HG03558 (cell line): ENCODE results near the gene BRPF1.
"Not testable (repeated sequence)": the region's sequence is repeated elsewhere in the genome, so short reads cannot be mapped to it uniquely, and the experiment has no call there.

Source experiments
- ATAC-seq: cut with Tn5 transposase; IDR thresholded peaks from one replicate; pipeline ENCODE4 v1.9.1; 2021; ENCODE audit warnings: moderate number of reproducible peaks; ENCODE audit not compliant: unreplicated experiment; ENCODE audit errors: extremely low read depth

The BRPF1 gene

GRCh38 chr3:9762871-9763270 is 31.3 kb downstream of the BRPF1 start:
- ATAC-seq: no peak

DNA sequence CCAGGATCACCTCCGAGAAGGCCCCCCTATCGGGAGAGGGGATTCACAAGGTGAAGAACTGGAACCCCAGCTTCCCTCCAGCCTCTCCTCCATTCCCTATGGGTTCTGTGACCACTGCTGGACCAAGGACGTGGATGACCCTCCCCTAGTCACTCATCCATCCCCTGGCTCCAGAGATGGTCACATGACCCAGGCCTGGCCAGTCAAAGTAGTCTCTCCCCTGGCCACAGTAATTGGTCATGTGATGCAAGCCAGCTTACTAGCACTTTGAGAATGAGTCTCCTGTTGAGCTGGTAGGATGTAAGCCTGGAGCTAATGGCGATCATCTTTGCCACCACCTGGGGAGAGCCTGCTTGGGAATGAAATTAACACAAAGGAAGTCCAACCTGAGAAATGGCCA is 34.3 kb downstream of the BRPF1 start:
- no peak for ATAC-seq

DNA sequence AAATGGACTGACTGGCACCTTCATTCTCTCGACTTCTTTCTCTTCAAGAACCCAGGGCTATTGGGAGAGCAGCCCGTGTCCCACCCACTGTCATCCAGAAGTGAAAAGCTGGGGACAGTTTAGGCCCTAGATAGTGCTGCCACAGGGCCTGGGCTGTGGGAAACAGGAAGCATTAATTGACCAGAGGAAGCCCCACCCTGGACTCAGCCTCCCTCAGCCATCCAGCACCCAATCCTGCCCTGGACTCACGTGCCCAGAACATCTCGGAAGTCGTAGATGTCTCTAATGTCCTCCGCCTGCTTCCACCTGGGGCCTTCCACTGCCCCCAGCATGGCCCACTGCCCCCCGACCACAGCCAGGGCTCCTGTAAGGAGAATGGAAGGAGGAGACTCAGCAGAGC is 35.9 kb downstream of the BRPF1 start:
- ATAC-seq: no peak

- ATAC-seq: no peak
Measured at GRCh38 chr3:9768141-9768775, 36.7 kb downstream of the BRPF1 start.

GRCh38 chr3:9769012-9769411 is 37.5 kb downstream of the BRPF1 start:
- no peak for ATAC-seq

DNA sequence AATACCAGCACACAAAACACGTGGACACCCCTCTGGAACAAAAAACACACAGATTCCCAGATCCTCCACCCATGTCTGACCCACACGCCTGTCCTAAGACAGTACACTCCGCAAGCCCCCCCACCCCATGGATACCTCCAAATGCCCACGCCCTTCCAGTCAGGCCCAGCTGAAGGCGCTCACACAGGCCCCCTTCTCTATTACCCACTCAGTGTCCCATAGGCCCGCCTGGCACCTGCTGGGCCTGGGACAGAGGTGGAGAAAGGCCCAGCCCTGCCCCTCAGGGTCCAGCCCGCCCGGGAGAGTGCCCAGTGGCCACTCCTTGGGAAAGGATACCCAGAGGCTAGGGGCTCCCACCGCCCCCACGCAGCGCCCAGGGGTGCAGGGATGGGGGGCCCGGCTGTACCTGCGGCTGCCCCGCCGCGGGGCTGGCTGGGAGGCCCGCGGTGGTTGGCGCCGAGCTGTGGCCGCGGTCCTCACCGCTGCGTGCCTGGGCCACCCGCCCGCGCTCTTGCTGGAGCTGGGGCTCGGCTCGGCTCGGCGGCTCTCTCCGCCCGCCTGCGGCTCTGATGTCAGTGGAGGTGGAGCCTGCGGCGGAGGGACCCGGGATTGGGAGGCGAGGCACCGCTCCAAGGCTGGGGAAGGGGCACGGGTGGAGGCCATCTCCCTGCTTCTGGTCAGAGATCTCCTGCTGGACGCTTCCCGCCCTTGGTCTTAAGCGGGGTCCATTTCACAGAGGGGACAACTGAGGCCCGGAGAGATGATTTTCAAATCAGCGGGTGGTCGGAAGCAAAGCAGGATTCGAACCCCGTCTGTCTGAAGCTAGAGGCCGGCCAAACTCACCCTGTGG is 38.1 kb downstream of the BRPF1 start, which contains the start of gene CAMK1:
Gene CAMK1 (minus strand): TSS at position 522 of the 850 bp plus-strand sequence. CDS start 2,198 bp downstream, outside the sequence.
- ATAC-seq: no peak

- no peak for ATAC-seq
Measured at GRCh38 chr3:9770276-9770812, 38.8 kb downstream of the BRPF1 start.

- not testable (repeated sequence) for ATAC-seq
Measured at GRCh38 chr3:9771007-9771406, 39.5 kb downstream of the BRPF1 start.

DNA sequence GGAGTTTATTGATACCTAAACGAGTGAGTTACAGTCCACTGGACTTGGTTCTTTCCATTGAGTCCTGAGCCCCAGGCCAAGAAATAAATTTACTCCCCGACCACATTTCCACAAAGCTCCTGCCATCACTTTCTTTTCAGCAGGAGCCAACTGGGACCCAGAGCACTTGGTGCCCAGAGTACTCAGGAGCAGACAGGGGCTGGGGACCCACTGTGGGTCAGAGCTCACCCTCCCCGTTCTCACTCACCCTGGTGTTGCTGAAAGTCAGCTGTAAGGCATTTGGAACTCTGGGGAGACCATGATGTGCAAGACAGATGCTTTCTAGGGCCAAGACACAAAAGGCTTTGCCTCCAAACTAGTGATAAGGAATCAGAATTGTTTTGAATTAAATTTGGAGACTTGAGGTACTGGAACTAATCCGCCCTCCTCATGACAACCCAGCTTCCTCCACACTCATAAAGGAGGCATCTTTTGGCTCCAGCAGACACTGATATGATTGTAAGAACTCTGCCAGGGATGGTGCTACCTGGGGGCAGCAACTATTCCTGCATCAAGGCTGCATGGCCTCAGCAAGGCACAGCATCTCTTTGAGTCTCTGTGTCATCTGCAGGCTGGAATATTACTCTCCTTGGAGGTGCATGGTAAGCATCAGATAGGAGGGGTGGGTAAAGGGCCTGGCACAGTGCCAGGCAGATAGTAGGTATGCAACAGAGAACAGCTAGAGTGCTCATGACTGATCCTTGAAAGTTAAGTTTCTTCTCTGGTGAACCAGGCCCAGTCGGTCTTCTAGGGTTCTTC is 45.6 kb downstream of the BRPF1 start:
- no peak for ATAC-seq

GRCh38 chr3:9777694-9778021 is 46.1 kb downstream of the BRPF1 start:
- ATAC-seq: no peak

- ATAC-seq: no peak
Measured at GRCh38 chr3:9778143-9779074, 46.9 kb downstream of the BRPF1 start.

DNA sequence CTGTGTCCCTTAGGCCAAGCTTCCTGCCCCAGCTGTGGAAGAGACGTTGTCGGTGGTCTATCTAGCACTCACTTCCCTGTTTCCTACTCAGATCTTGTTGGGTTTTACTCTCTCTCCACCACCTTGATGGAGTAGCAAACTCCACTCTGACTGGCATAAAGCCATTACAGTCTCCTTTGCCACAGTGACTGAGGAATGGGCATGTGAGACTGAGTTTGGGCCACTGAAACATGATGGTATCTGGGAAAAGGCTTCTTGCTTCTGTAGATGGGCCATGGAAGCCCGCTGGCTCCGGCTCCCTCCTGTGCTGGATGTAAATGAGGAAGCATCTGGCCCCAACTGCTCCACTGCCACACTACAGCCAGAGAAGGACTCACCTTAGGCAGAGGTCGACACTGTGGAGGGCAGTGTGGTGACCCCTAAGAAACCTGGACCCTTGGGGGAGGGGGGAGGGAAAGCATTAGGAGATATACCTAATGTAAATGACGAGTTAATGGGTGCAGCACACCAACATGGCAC is 47.6 kb downstream of the BRPF1 start:
- no peak for ATAC-seq

DNA sequence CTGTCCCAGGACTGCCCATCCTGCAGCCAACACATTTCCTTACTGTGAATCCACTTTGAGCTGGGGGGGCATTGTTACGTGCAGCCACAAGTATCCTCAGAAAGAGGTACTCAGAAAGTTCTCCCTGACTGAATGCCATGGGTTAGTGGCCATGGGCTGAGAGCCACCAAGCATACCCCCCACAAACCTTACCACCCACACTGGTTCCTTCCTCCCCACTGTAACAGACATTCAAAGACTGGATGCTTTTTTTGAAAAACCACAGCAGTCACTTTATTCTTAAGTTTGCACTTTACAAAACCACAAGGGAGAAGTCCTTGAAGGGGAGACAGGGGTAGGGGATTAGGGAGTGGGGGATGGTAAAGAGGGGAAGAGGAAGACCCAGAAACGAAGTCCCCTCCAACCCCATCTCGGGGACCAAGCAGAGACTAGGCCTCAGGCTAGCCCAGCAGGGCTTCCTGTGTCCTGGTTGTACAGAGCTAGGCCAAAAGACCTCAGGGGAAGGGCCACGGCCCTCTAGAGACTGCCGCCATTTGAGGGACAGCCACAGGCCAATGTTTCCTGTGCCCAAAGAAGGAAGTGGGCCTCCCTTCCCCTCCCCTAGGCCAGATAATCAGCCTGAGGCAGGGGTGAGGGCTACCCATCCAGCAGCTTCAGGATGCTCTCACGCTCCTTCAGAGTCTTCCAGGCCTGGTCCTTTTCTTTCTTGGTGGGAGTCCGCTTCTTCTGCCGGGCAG is 48.4 kb downstream of the BRPF1 start:
- no peak for ATAC-seq

- no peak for ATAC-seq
Measured at GRCh38 chr3:9780458-9780812, 48.9 kb downstream of the BRPF1 start.

DNA sequence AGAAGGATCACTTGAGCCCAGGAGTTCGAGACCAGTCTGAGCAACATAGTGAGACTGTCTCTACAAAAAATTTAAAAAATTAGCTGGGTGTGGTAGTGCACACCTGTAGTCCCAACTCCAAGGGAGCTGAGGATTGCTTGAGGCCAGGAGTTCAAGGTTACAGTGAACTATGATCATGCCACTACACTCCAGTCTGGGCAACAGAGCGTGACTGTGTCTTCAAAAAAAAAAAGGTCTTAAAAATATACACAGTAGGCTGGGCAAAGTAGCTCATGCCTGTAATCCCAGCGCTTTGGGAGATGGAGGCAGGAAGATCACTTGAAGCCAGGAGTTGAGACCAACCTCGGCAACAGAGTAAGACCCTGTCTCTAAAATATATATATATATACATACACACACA is 49.4 kb downstream of the BRPF1 start:
- no peak for ATAC-seq

GRCh38 chr3:9781551-9781950 is 50.0 kb downstream of the BRPF1 start:
- ATAC-seq: no peak

DNA sequence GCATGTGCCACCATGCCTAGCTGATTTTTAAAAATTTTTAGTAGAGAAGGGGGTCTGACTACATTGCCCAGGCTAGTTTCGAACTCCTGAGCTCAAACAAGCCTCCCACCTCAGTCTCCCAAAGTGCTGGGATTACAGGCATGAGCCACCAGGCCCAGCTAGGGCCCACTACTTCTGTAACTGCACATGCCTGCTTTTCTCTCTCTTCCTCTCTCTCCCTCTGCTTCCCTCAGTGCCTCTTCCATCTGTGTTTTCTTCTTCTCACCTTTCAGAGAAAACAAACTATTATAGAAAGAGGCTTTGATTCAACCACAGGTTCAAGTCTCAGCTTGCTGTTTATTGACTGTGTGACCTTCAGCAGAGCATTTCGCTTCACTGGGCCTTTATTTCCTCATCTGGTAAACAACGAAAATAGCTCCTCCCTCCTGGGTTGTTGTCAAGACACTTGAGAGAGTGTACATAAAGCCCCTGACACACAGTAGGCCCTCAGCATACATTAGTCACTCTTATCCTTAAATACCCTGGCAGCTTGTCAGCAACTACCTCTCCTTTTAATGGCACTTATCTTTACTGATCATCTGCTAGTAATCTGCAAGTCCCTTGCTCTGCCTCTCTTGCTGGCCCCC is 50.6 kb downstream of the BRPF1 start:
- ATAC-seq: no peak

DNA sequence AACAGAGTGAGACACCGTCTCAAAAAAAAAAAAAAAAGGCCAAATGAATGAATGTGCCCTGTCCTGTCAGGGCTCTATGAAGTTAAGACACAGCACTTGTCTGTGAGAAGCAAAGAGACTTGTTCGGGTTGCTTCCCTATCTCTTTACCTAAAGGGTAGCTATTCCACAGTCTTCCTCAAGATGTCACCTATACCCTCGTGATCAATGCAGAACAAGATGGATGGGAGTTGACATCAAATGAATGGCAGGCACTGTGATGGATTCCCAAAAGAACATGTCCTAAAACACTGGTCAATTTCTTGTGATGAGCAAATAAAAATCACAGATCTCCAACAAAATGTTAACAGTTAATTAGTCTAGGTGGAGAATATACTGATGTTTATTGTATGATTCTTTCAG is 51.2 kb downstream of the BRPF1 start:
- no peak for ATAC-seq
